ENCODE measurements around the gene IL4R. TPM values are rescaled to one million over a fixed set of nuclear protein-coding genes. Genes with fewer than 3 reads are reported as not detected.

IL4R gene
- total and polyA plus RNA-seq, 2 of the 13 experiments (the other 11 are each of a cell fraction or from before 2014, with no cell fraction given) = 15.9 to 49.6 TPM

DNA sequence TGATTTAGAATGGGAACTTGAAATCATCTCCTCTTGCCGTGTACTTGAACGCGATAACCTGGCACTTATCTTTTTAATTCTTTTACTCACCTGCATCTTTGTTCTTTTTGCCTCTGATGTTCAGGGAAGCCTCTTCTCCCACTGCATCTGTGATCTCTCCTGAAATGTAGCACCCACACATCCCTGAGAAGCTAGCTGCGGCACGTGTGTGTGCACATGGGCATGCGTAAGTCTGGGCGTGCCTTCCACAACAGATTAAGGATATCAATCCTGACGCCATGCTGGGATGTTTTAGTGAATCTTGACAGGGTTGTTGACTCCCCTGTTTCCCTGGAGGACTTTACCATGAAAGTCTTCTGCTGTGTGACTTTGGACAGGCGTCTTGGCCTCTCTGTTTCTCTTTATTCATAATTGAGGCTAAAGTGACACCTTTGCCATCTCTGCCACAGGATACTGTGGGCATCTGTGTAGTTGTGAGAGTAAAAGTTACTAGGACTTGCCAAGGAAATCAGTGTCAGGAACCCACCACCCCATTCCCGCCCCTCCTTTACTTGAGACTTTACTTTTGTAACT lies 20.5 kb downstream of the IL4R start:
- H3K4me2 ChIP-seq (ENCODE audit: low read depth, low read length) = no peak overlapping the region
- no peak overlapping the region for H2AFZ ChIP-seq (ENCODE audit: low read length)
- no peak overlapping the region for H3K4me3 ChIP-seq (replicated peaks in 1 of 3; ENCODE audit: insufficient read depth in 1 of 3, low read depth in 2 of 3, low read length in 3 of 3)
- no TSS peak for BruUV-seq (replicated peaks)
- TF ChIP-seq ZFP82 (CRISPR knock-in tag; IDR thresholded peaks at IDR 0.05; ENCODE audit: borderline replicate concordance) (no peak), ZBTB1 (CRISPR knock-in tag; IDR thresholded peaks at IDR 0.05; ENCODE audit: borderline replicate concordance) (no peak), ZNF768 (CRISPR knock-in tag; IDR thresholded peaks at IDR 0.05) (peak; percentile 93), ZMYM3 (CRISPR knock-in tag; IDR thresholded peaks at IDR 0.05) (peak; percentile 59; the same call in 1 of the 2 replicates), ZNF124 (CRISPR knock-in tag; IDR thresholded peaks at IDR 0.05) (no peak), SP5 (CRISPR knock-in tag; IDR thresholded peaks at IDR 0.05; ENCODE audit: borderline replicate concordance, low read depth) (no peak)
- TF ChIP-seq, protein P1, sequence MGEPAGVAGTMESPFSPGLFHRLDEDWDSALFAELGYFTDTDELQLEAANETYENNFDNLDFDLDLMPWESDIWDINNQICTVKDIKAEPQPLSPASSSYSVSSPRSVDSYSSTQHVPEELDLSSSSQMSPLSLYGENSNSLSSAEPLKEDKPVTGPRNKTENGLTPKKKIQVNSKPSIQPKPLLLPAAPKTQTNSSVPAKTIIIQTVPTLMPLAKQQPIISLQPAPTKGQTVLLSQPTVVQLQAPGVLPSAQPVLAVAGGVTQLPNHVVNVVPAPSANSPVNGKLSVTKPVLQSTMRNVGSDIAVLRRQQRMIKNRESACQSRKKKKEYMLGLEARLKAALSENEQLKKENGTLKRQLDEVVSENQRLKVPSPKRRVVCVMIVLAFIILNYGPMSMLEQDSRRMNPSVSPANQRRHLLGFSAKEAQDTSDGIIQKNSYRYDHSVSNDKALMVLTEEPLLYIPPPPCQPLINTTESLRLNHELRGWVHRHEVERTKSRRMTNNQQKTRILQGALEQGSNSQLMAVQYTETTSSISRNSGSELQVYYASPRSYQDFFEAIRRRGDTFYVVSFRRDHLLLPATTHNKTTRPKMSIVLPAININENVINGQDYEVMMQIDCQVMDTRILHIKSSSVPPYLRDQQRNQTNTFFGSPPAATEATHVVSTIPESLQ (CRISPR knock-in tag; conservative IDR thresholded peaks at IDR 0.05) = no peak
- TF ChIP-seq, protein P2, sequence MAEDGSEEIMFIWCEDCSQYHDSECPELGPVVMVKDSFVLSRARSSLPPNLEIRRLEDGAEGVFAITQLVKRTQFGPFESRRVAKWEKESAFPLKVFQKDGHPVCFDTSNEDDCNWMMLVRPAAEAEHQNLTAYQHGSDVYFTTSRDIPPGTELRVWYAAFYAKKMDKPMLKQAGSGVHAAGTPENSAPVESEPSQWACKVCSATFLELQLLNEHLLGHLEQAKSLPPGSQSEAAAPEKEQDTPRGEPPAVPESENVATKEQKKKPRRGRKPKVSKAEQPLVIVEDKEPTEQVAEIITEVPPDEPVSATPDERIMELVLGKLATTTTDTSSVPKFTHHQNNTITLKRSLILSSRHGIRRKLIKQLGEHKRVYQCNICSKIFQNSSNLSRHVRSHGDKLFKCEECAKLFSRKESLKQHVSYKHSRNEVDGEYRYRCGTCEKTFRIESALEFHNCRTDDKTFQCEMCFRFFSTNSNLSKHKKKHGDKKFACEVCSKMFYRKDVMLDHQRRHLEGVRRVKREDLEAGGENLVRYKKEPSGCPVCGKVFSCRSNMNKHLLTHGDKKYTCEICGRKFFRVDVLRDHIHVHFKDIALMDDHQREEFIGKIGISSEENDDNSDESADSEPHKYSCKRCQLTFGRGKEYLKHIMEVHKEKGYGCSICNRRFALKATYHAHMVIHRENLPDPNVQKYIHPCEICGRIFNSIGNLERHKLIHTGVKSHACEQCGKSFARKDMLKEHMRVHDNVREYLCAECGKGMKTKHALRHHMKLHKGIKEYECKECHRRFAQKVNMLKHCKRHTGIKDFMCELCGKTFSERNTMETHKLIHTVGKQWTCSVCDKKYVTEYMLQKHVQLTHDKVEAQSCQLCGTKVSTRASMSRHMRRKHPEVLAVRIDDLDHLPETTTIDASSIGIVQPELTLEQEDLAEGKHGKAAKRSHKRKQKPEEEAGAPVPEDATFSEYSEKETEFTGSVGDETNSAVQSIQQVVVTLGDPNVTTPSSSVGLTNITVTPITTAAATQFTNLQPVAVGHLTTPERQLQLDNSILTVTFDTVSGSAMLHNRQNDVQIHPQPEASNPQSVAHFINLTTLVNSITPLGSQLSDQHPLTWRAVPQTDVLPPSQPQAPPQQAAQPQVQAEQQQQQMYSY (CRISPR knock-in tag; IDR thresholded peaks at IDR 0.05) = no peak
- FAIRE-seq = no peak
- no peaks in the 10 kb centered on the region for H3K9me3 ChIP-seq (ENCODE audit: low read length)
- in situ Hi-C loops (cut with HindIII; ENCODE audit: extremely low pct_ligation_motif_present, low pct_unique_long_range_greater_than_20kb) (no loop called here), intact Hi-C loops (cut with micrococcal nuclease; ENCODE audit: unreplicated experiment) (no loop called here)
- no peaks in the 10 kb centered on the region for H3K27me3 ChIP-seq (ENCODE audit: control insufficient read depth in 1 of 2, insufficient read depth in 2 of 2, low read length in 2 of 2)
- ChIA-PET CTCF (ENCODE audit: low intra/inter-chr PET ratio, low total read pairs) (no interaction called here), POLR2A (no interaction called here)
- H3K79me2 ChIP-seq (ENCODE audit: insufficient read depth, low read length) = no peaks in the 10 kb centered on the region
- 99% methylated on average over 10 of the region's 10 CpGs for WGBS (ENCODE audit: low lambda C conversion rate)
- H3K27ac ChIP-seq (ENCODE audit: extremely low read length, insufficient read depth, low read length) = no peak overlapping the region
- no peak for ATAC-seq
- peaks cover 20 to 31% of the 10 kb centered on the region in 2 experiments for H3K36me3 ChIP-seq (replicated peaks in 1 of 2; ENCODE audit: control insufficient read depth in 1 of 2, insufficient read depth in 2 of 2, low read length in 2 of 2)
- DNase-seq (ENCODE audit: low spot score) = no peak
- H4K20me1 ChIP-seq (ENCODE audit: insufficient read depth, low read length) = no peaks in the 10 kb centered on the region
- H3K4me1 ChIP-seq (ENCODE audit: insufficient read depth, low read length) = peaks cover 7% of the 10 kb centered on the region
- no peak overlapping the region for H3K9ac ChIP-seq (ENCODE audit: insufficient read depth, low read depth, low read length)

Data from HepG2 (cell line).